T47D (cell line): ENCODE data around the gene PSME3IP1.
"Not testable (repeated sequence)": the region's sequence is repeated elsewhere in the genome, so short reads cannot be mapped to it uniquely, and the experiment has no call there.

ENCODE experiments used
- DNase-seq, 2 experiments: peaks; one replicate each; pipeline versions ENCODE4 v3.0.0 to v3.0.0-alpha.2; 2011 to 2012; ENCODE audit warnings: low read depth in 1 of 2, low spot score in 1 of 2
- JUND ChIP-seq: IDR thresholded peaks from 2 replicates; pipeline ENCODE4 v1.6.1; 2012; ENCODE audit warnings: low read depth
- in situ Hi-C: cut with HindIII; loops from 2 replicates; pipeline ENCODE4 v1.10.0; 2016; ENCODE audit warnings: low sequenced_read_pairs, low pct_unique_long_range_greater_than_20kb

Gene PSME3IP1

DNA sequence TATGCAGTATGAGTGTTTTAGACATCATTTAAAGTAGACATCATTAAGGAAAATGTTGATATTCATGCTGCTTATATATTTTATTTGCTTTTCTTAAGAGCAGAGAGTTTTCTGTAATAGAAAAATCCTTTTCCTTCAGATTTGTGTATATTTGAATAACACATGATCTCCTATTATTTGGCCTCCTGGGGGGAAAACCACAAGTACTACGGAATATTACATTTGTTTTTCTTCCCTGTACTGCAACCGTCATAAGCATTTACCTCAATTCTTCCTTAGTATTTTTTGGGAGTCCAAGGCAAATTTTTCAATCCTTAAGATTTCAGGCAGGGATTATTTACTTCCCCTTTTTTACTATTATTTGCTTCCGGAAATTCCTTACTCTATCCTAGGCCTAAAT lies 6.3 kb upstream of the PSME3IP1 start:
- DNase-seq, result no peak
- in situ Hi-C loops, result no loop called here
- TF ChIP-seq JUND, result no peak

DNA sequence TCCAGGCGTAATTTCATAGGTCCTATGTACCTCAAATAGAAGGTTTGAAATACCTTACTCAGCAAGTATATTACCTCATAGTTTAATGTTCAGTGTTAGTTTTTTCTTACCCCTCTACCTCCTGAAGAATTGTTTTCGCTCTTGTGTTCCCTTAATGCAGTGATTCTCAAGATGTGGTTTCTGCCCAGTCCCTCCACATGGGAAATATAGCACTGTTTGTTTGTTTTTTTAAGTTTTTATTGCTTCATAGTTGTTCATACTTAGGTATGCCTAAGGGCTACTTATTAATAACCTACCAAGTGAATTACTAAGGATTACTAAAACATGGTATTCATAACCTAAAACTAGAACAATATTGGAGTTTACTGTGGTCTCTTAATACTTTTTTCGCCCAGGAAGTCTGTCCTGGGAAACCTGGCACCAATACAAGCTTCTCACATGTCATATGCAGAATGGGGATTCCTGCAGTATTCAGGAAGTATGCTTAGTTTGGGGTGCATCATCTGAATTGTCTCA lies 5.3 kb upstream of the PSME3IP1 start:
- DNase-seq, result no peak
- in situ Hi-C loops, result no loop called here
- TF ChIP-seq JUND, result no peak

- no peak for DNase-seq
- in situ Hi-C loops, result no loop called here
- TF ChIP-seq JUND, result no peak
These were observed 4.3 kb upstream of the PSME3IP1 start for GRCh38 chr16:57190136-57190535.

DNA sequence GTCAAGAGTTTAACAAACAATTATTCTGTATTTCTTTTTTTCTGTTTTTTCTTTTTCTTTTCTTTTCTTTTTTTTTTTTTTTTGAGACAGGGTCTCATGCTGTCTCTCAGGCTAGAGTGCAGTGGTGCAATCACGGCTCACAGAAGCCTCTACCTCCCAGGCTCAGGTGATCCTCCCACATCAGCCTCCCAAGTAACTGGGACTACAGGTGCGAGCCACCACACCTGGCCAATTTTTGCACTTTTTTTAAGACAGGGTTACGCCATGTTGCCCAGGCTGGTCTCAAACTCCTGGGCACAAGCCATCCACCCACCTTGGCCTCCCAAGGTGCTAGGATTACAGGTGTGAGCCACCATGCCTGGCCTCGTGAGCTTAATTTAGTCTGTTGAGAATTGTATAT lies 3.7 kb upstream of the PSME3IP1 start:
- DNase-seq, in situ Hi-C loops: not testable (repeated sequence)

- TF ChIP-seq JUND, result no peak
- in situ Hi-C loops, result no loop called here
- no peak for DNase-seq
These were observed 2.8 kb upstream of the PSME3IP1 start for GRCh38 chr16:57188711-57189002.

DNA sequence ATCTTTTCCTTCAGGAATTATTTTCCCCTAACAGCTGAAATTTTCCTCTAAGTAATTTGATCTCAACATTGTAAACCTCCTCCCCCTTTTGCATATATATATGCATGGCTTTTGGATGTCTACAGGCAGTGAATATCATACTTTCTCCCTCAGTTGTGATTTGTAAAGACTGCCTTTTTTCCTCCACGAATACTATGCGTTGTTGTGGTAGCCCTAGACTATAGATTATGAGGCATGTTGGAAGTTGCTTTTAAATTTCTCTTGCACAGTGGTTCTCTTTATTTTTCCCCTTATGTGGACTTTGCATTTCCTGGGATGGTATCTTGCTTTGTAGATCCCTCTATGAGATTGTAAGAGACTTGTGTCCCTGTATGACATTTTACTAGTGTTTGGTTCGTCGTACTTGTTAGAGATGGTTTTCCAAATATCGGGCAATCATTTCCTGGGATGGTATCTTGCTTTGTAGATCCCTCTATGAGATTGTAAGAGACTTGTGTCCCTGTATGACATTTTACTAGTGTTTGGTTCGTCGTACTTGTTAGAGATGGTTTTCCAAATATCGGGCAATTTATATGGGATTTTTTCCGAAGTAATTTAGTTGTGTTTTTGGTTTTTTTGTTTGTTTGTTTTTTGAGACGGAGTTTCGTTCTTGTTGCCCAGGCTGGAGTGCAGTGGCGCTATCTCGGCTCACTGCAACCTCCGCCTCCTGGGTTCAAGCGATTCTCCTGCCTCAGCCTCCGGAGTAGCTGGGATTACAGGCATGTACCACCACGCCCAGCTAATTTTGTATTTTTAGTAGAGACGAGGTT lies 2.3 kb upstream of the PSME3IP1 start:
- DNase-seq, in situ Hi-C loops: not testable (repeated sequence)

GRCh38 chr16:57186872-57187854 lies 1.3 kb upstream of the PSME3IP1 start:
- in situ Hi-C loops, result no loop called here
- peak in 1 of 2 experiments; percentile 7 for DNase-seq
- TF ChIP-seq JUND, result no peak

DNA sequence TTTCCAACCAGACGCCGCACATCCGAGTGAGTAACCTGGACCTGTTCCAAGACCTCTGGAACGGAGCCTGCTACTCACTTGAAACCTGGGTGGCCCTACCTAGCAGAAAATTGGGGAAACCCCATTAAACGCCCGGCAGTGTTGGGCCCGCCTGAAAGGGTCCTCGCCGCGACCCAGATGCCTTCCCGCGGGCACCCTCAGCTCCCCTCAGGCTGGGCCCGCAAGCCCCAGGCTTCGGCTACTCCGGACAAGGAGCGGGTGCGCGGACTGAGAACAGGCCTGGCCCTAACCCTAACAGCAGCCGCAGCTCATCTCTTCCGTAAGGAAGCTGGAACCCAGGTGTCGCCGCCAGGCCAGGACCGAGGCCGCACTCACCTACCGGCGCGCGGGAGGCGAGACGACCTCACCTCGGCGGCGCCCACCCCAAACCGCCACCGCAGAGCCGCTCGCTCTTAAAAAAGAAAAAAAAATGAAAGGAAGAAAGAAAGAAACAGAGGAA lies 344 bp downstream of the PSME3IP1 start:
- in situ Hi-C loops, result no loop called here
- no peak for TF ChIP-seq JUND
- peak in 1 of 2 experiments; percentile 37 for DNase-seq

DNA sequence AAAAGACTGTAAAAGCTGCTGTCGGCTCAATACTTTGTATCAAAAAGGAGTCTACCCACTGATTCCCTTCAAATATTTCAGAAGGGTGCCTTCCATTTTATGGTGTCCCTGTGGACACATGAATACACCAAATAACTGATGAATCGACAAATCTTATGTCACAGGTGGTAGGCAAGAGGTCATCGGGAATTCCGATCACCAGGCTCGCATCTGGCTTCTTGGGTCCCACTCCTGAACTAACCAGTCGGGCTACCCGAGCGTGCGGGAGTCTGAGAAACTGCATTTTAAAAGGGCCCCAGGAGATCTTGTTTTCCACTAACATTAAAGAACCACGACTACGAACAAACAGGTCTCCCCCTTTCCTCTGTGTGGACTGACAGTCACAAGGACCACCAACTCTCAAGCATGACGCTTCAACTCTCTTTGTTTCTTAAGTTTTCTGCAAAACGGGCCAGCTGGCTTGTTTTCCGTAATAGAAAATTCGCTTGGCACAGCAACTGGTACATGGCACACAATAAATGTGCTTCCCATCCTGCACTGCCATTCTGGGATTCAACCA lies 873 bp downstream of the PSME3IP1 start:
- DNase-seq, result peak in 1 of 2 experiments; percentile 22
- in situ Hi-C loops, result no loop called here

DNA sequence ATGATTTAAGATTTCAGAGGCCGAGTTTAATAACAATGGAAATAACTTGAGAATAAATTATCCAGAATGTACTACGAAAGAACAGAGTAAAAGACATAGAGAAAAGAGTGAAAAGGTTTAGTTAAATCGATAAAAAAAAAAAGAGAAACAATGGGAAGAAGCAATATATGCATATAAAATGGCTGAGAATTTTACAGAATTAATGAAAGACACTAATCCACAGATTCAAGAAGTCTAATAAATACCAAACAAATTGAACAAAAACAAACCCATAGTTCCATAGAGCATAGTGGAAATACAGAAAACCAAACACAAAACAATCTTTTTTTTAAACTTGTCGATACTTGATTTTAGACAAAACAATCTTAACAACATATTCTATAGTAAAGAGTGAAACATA lies 1.7 kb downstream of the PSME3IP1 start:
- no peak for TF ChIP-seq JUND
- in situ Hi-C loops, result no loop called here
- no peak for DNase-seq

More for the DNA sequence above, 873 bp downstream of the PSME3IP1 start:
- no peak for TF ChIP-seq JUND

DNA sequence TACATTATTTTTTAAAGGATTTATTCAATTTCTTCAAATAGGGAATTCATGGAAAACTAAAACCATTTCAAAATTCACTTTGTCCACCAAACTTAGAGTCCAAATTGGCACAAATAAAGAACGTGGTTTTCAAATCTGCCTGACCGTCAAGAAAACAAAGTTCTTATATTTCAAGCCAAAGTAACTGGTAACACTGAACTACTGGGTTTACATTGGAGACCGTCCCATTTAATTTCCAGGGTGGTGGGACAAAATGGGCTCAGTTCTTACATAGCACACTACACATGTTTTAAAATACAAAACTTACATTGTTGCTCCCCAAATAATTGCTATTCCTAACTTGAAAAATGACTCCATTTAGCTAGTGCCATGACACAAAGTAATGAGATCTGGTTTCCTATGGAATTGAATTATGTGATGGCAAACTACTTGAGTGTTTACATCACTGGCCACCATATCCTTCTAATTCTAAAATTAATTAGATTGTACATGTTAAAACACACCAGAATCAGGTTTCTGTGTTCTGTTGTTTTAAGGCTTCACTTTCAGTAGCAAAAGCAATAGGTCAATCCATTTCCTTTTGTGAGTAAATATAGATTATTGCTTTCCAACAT lies 6.5 kb downstream of the PSME3IP1 start:
- TF ChIP-seq JUND, result no peak
- in situ Hi-C loops, result no loop called here
- no peak for DNase-seq

DNA sequence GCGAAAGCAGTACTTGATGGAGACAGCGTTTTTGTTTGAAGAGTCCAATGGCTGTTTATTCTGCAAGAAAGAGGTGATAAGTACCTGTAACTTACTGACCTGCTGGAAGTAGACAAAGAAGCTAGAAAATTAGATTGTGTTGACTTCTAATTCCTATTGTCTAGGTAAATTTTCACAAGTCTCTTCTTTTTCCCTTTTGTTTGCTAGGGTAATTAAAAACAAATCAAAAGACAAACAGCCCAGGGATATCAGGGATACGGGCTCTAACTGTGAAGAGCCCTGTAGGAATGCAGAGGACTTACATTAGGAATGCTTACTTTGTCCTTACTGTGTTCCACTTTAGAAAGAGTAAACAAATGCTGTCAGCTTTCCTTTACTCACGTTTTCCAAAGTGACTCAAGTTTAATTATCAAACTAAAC lies 7.0 kb downstream of the PSME3IP1 start:
- DNase-seq, result peak in 1 of 2 experiments; percentile 43
- in situ Hi-C loops, result no loop called here
- TF ChIP-seq JUND, result no peak
